ENCODE data around the gene YWHAQ.

GRCh38 chr2:9617749-9618148, 13.0 kb downstream of the YWHAQ start:
- TF ChIP-seq CTCF (IDR thresholded peaks at IDR 0.05) = no peak
- TF ChIP-seq POLR2A (IDR thresholded peaks at IDR 0.05) = no peak

Data from testis (tissue), 2 donors.